PC-3 (cell line): ENCODE results near the gene VPS13A.

Experiments used
- EZH2 ChIP-seq: fragments of 300-600 bp; sonication (generic); IDR thresholded peaks from one replicate; pipeline ENCODE4 v1.6.1; 2017; ENCODE audit warnings: antibody characterized with exemption, mild to moderate bottlenecking, low read length; ENCODE audit not compliant: unreplicated experiment
- EZH2phosphoT487 ChIP-seq: fragments of 300-600 bp; sonication (generic); IDR thresholded peaks from 2 replicates; pipeline ENCODE4 v1.6.1; 2018; ENCODE audit warnings: mild to moderate bottlenecking, antibody characterized with exemption, low read length, borderline replicate concordance
- TF ChIP-seq, protein P1 (sequence below): fragments of 300-600 bp; sonication (generic); conservative IDR thresholded peaks from 2 replicates; pipeline ENCODE4 v1.5.1; 2017; ENCODE audit warnings: antibody characterized with exemption, low read depth, mild to moderate bottlenecking, low read length

DNA sequence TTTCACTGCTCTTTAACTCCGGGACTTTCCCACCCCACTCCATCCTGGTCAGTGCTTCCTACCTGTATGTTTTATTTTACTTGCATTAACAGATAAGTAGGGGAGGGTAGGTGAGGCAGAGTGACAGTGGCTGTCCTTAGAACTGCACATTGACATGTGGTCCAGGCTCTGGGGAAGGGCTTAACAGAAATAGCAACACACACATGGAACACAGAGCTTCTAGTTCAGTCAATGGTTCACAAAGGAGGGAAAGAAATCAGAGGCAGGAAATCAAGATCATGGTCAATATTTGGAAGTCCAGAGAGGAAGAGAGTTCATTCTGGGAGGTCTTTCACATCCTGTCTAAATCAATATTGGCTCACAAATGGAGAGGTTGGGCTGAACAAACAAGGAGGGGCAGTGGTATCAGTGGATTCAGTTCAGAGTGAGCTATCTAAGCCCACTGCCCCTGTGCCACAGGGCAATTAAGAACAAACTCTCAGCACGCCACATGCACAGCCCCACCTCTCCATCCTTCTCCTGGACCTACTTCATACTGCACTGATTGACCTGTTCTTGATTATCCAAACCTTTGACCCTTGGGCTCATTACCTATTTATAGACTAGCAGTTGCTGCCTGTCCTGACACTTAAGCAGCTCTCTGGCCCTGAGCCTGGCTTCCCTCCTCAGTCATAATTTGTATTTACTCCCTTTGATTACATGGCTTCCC is 6.2 kb upstream of the VPS13A start:
- no peak for TF ChIP-seq EZH2phosphoT487
- TF ChIP-seq, protein P1, sequence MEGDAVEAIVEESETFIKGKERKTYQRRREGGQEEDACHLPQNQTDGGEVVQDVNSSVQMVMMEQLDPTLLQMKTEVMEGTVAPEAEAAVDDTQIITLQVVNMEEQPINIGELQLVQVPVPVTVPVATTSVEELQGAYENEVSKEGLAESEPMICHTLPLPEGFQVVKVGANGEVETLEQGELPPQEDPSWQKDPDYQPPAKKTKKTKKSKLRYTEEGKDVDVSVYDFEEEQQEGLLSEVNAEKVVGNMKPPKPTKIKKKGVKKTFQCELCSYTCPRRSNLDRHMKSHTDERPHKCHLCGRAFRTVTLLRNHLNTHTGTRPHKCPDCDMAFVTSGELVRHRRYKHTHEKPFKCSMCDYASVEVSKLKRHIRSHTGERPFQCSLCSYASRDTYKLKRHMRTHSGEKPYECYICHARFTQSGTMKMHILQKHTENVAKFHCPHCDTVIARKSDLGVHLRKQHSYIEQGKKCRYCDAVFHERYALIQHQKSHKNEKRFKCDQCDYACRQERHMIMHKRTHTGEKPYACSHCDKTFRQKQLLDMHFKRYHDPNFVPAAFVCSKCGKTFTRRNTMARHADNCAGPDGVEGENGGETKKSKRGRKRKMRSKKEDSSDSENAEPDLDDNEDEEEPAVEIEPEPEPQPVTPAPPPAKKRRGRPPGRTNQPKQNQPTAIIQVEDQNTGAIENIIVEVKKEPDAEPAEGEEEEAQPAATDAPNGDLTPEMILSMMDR, result no peak
- no peak for TF ChIP-seq EZH2
